Ureter (tissue), 1 donor: ENCODE data around the gene MLXIPL. TPM values are rescaled to one million over a fixed set of nuclear protein-coding genes. Genes with fewer than 3 reads are reported as not detected.
"Not testable (repeated sequence)": the region's sequence is repeated elsewhere in the genome, so short reads cannot be mapped to it uniquely, and the experiment has no call there.

ENCODE experiments used
- DNase-seq: peaks from one replicate; pipeline ENCODE4 v3.0.0-alpha.2; 2020; ENCODE audit warnings: low spot score
- total RNA-seq: library from RNA; stranded (reverse); gene quantifications from one replicate; pipeline ENCODE4 v1.2.4, GENCODE V29; 2023
- donor health status: DM: yes; HTN: yes; CAD: no.

MLXIPL gene
- total RNA-seq, 1 donor from 2014 or later = 4.6 TPM

- peak; percentile 98 for DNase-seq
These were observed 45.8 kb downstream of the MLXIPL start, which contains the start of gene TBL2 for GRCh38 chr7:73578342-73579128. Gene TBL2, minus strand, starts transcription at chr7:73578579. Its CDS starts 30 bp downstream, at chr7:73578549.

- DNase-seq = peak; percentile 62
These were observed 46.5 kb downstream of the MLXIPL start for GRCh38 chr7:73577627-73578341.

GRCh38 chr7:73573791-73574190 is 50.5 kb downstream of the MLXIPL start:
- no peak for DNase-seq

GRCh38 chr7:73573276-73573675 is 51.0 kb downstream of the MLXIPL start:
- DNase-seq = no peak

- no peak for DNase-seq
These were observed 51.5 kb downstream of the MLXIPL start for GRCh38 chr7:73572767-73573186.

- no peak for DNase-seq
These were observed 53.3 kb downstream of the MLXIPL start for GRCh38 chr7:73570977-73571376.

- no peak for DNase-seq
These were observed 53.8 kb downstream of the MLXIPL start for GRCh38 chr7:73570521-73570920.

- DNase-seq = no peak
These were observed 55.2 kb downstream of the MLXIPL start for GRCh38 chr7:73569042-73569608.

- DNase-seq = no peak
These were observed 56.3 kb downstream of the MLXIPL start for GRCh38 chr7:73567846-73568685.

- DNase-seq = no peak
These were observed 57.2 kb downstream of the MLXIPL start for GRCh38 chr7:73567140-73567539.

GRCh38 chr7:73566431-73566830 is 57.9 kb downstream of the MLXIPL start:
- not testable (repeated sequence) for DNase-seq

- no peak for DNase-seq
These were observed 58.5 kb downstream of the MLXIPL start for GRCh38 chr7:73565675-73566340.

- DNase-seq = no peak
These were observed 64.0 kb downstream of the MLXIPL start for GRCh38 chr7:73560109-73560835.

GRCh38 chr7:73557397-73558257 is 66.7 kb downstream of the MLXIPL start, which contains the start of gene BCL7B:
Gene BCL7B, minus strand, starts transcription at chr7:73557690. Its CDS starts 112 bp downstream, at chr7:73557578.
- DNase-seq = peak; percentile 60

- peak; percentile 93 for DNase-seq
These were observed 67.3 kb downstream of the MLXIPL start for GRCh38 chr7:73557108-73557396.

GRCh38 chr7:73556208-73557107 is 67.9 kb downstream of the MLXIPL start:
- DNase-seq = no peak

GRCh38 chr7:73555411-73555982 is 68.8 kb downstream of the MLXIPL start:
- DNase-seq = no peak

GRCh38 chr7:73550093-73550492 is 74.2 kb downstream of the MLXIPL start:
- DNase-seq = not testable (repeated sequence)
